MCF 10A (cell line): ENCODE measurements around the gene STAG1. TPM values are rescaled to one million over a fixed set of nuclear protein-coding genes. Genes with fewer than 3 reads are reported as not detected.
"Not testable (repeated sequence)": the region's sequence is repeated elsewhere in the genome, so short reads cannot be mapped to it uniquely, and the experiment has no call there.

Experiments
- BruUV-seq: library from RNA; stranded (reverse); fragments of 400-500 nt; replicated peaks from 2 replicates; lab custom pipeline; 2021; lab: Mats Ljungman, UMichigan
- CTCF ChIA-PET: fragments of 300-600 bp; sonication (Branson Sonifier 250); formaldehyde crosslinking; extraction: SDS; loops from one replicate; lab custom pipeline; 2021; ENCODE audit warnings: antibody characterized with exemption, inconsistent platforms; lab: Yijun Ruan, JAX
- POLR2A ChIA-PET: fragments of 300-600, 350-650 bp; sonication (Branson Sonifier 250); formaldehyde crosslinking; extraction: SDS; loops from one replicate; lab custom pipeline; 2020; ENCODE audit warnings: antibody characterized with exemption, inconsistent platforms; lab: Yijun Ruan, JAX
- DNase-seq: peaks from one replicate; pipeline ENCODE4 v3.0.0-alpha.2; 2018; ENCODE audit not compliant: unreplicated experiment
- H3K27ac Mint-ChIP-seq: one replicate; pipeline ENCODE4 v1.8.0; 2022; ENCODE audit warnings: mild to moderate bottlenecking, low read depth, mixed read lengths; ENCODE audit not compliant: unreplicated experiment
- H3K27me3 Mint-ChIP-seq: one replicate; pipeline ENCODE4 v1.8.0; 2022; ENCODE audit warnings: mixed read lengths; ENCODE audit not compliant: insufficient read depth, unreplicated experiment
- H3K36me3 Mint-ChIP-seq: one replicate; pipeline ENCODE4 v1.8.0; 2022; ENCODE audit warnings: mild to moderate bottlenecking, moderate library complexity, mixed read lengths; ENCODE audit not compliant: insufficient read depth, unreplicated experiment
- H3K4me1 Mint-ChIP-seq: one replicate; pipeline ENCODE4 v1.8.0; 2022; ENCODE audit warnings: mixed read lengths; ENCODE audit not compliant: insufficient read depth, unreplicated experiment
- H3K4me3 Mint-ChIP-seq: one replicate; pipeline ENCODE4 v1.8.0; 2022; ENCODE audit warnings: mild to moderate bottlenecking, moderate library complexity, mixed read lengths; ENCODE audit not compliant: unreplicated experiment
- H3K9me3 Mint-ChIP-seq: one replicate; pipeline ENCODE4 v1.8.0; 2022; ENCODE audit warnings: mixed read lengths; ENCODE audit not compliant: unreplicated experiment
- intact Hi-C: fragments of 100-400 bp; cut with micrococcal nuclease; formaldehyde crosslinking; loops from 2 replicates; pipeline ENCODE4 v1.14.1; 2022
- total RNA-seq: library from RNA; stranded (reverse); gene quantifications from 2 replicates; pipeline ENCODE4 v1.2.3, GENCODE V29; 2022
- TF ChIP-seq, protein P1 (sequence below): fragments of 200-600 bp; IDR thresholded peaks from one replicate; pipeline ENCODE4 v1.8.0; 2022; ENCODE audit warnings: antibody characterized with exemption, mild to moderate bottlenecking; ENCODE audit not compliant: unreplicated experiment

STAG1 gene
- total RNA-seq, 1 experiment from 2014 or later, result 34.3 TPM

DNA sequence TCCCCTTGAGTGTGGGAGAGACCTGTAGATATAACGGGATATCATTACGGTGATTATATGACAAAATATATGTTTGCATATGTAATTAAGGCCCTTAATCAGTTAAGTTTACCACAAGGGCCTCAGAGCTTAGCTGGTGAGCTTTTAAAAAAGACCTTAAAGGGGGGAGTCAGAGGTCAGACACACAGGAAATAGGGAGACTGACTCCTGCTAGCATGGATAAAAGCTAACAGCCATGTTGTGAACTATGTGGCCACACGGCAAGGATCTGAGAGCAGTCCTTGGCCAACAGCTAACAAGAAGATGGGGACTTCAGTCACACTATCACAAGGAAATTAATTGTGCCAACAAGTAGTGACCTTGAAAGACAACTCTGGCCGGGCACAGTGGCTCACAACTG is 3.1 kb downstream of the STAG1 start:
- Mint-ChIP-seq H3K36me3 (peaks cover 5% of the 10 kb centered on the region), H3K9me3 (no peaks in the 10 kb centered on the region), H3K4me3 (peak overlapping the region; percentile 79), H3K27me3 (no peaks in the 10 kb centered on the region), H3K27ac (peak overlapping the region; percentile 97), H3K4me1 (peaks cover 12% of the 10 kb centered on the region)
- ChIA-PET POLR2A (interaction anchor here (0.6 to 1.4 kb wide), 6 partner anchors 8 to 553 kb away, joined by 3 to 5 read pairs (median 4); partner anchors contain the start of gene MSL2), CTCF (interaction anchor here (0.7 to 1.4 kb wide), 4 partner anchors 19 to 675 kb away, joined by 3 to 10 read pairs (median 3); no protein-coding TSS in a partner anchor)
- DNase-seq, result no peak
- BruUV-seq, result no TSS peak
- TF ChIP-seq, protein P1, sequence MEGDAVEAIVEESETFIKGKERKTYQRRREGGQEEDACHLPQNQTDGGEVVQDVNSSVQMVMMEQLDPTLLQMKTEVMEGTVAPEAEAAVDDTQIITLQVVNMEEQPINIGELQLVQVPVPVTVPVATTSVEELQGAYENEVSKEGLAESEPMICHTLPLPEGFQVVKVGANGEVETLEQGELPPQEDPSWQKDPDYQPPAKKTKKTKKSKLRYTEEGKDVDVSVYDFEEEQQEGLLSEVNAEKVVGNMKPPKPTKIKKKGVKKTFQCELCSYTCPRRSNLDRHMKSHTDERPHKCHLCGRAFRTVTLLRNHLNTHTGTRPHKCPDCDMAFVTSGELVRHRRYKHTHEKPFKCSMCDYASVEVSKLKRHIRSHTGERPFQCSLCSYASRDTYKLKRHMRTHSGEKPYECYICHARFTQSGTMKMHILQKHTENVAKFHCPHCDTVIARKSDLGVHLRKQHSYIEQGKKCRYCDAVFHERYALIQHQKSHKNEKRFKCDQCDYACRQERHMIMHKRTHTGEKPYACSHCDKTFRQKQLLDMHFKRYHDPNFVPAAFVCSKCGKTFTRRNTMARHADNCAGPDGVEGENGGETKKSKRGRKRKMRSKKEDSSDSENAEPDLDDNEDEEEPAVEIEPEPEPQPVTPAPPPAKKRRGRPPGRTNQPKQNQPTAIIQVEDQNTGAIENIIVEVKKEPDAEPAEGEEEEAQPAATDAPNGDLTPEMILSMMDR, result no peak
- intact Hi-C loops, result no loop called here

DNA sequence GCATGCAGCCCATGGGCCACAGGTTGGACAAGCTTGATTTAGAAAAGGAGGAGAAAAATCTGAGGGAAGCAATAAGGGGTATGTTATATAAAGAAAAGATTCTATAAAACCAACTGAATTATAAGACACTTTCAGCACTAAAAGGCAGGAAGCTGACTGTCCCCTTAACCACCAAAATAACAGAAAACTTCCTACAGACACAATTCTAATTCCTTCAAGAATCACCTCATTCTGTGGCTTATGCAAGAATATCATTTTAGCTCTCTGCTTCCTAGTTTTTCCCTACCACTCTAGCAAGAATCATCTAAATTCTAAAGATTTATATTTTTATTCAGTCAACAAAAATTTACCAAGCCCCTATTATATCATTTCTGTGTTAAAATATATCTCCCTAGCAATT is 6.3 kb downstream of the STAG1 start:
- TF ChIP-seq, protein P1, result no peak
- BruUV-seq, result no TSS peak

DNA sequence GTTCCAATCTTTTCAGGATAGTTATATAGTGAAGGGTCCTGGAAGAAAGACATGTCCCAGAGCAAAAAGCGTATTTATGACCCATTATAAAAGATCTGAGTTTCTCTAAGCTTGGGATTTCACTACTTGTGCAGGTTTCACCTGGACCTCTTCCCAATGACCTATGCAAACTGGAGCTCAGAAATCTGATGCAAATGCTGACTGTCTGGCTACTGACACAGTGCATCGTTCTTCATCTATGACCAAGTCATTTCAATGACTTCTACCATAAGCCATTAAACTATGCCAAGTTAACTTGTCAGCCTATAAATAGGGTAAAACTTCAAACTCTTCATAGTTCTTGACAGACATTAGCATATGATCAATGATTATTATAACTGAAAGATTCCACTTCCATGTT is 11.1 kb downstream of the STAG1 start:
- no TSS peak for BruUV-seq
- ChIA-PET POLR2A (interaction anchor here (1.0 to 1.8 kb wide), 3 partner anchors 9 to 12 kb away, joined by 4 to 8 read pairs (median 4); no protein-coding TSS in a partner anchor), CTCF (interaction anchor here (0.6 to 1.6 kb wide), 5 partner anchors 36 to 1931 kb away, joined by 3 to 5 read pairs (median 3); no protein-coding TSS in a partner anchor)
- no peaks in the 10 kb centered on the region for H3K9me3 Mint-ChIP-seq
- peaks cover 21% of the 10 kb centered on the region for H3K4me1 Mint-ChIP-seq
- H3K27ac Mint-ChIP-seq, result no peak overlapping the region
- DNase-seq, result no peak
- intact Hi-C loops, result no loop called here
- no peaks in the 10 kb centered on the region for H3K27me3 Mint-ChIP-seq
- H3K4me3 Mint-ChIP-seq, result no peak overlapping the region
- TF ChIP-seq, protein P1, result no peak
- peaks cover 5% of the 10 kb centered on the region for H3K36me3 Mint-ChIP-seq

More for the DNA sequence above, 6.3 kb downstream of the STAG1 start:
- intact Hi-C loops, result no loop called here
- CTCF ChIA-PET, result interaction anchor here (0.6 to 1.3 kb wide), 5 partner anchors 23 to 667 kb away, joined by 3 to 4 read pairs (median 3); no protein-coding TSS in a partner anchor
- Mint-ChIP-seq H3K4me1 (peaks cover 16% of the 10 kb centered on the region), H3K4me3 (no peak overlapping the region), H3K36me3 (no peaks in the 10 kb centered on the region), H3K9me3 (no peaks in the 10 kb centered on the region), H3K27ac (peak overlapping the region; percentile 61), H3K27me3 (no peaks in the 10 kb centered on the region)
- POLR2A ChIA-PET, result interaction anchor here (0.6 to 1.7 kb wide), 2 partner anchors 10 to 436 kb away, joined by 3 to 4 read pairs; no protein-coding TSS in a partner anchor
- DNase-seq, result no peak

DNA sequence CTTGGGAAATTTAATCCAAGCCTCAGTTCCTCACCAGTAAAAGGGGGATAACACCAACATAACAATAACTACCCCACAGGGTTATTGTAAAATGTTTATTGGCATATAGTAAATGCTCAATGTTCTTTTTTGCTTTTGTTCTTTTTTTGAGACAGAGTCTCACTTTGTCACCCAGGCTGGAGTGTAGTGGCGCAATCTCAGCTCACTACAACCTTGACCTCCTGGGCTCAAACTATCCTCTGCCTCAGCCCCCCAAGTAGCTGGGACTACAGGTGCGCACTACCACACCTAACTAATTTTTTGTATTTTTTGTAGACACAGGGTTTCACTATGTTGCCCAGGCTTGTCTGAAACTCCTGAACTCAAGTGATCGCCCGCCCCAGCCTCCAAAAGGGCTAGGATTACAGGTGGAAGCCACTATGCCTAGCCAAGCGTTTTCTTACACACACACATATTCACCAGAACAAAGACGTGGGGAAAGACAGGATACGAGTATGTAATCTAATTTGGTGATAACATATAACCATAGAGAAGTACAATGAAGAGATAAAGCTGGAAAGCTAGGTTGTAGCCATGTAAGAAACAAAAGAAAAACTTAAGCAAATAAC is 11.7 kb downstream of the STAG1 start:
- H3K9me3 Mint-ChIP-seq, result no peaks in the 10 kb centered on the region
- H3K27ac Mint-ChIP-seq, result no peak overlapping the region
- no TSS peak for BruUV-seq
- no peaks in the 10 kb centered on the region for H3K27me3 Mint-ChIP-seq
- DNase-seq, result no peak
- no peak overlapping the region for H3K4me3 Mint-ChIP-seq
- CTCF ChIA-PET, result interaction anchor here (0.6 to 2.3 kb wide), 5 partner anchors 12 to 349 kb away, joined by 3 to 10 read pairs (median 5); partner anchors contain the start of gene STAG1
- TF ChIP-seq, protein P1, result no peak
- peaks cover 21% of the 10 kb centered on the region for H3K4me1 Mint-ChIP-seq
- POLR2A ChIA-PET, result interaction anchor here (1.0 to 1.8 kb wide), 2 partner anchors 9 to 10 kb away, joined by 4 to 8 read pairs; no protein-coding TSS in a partner anchor
- intact Hi-C loops, result no loop called here
- peaks cover 5% of the 10 kb centered on the region for H3K36me3 Mint-ChIP-seq

DNA sequence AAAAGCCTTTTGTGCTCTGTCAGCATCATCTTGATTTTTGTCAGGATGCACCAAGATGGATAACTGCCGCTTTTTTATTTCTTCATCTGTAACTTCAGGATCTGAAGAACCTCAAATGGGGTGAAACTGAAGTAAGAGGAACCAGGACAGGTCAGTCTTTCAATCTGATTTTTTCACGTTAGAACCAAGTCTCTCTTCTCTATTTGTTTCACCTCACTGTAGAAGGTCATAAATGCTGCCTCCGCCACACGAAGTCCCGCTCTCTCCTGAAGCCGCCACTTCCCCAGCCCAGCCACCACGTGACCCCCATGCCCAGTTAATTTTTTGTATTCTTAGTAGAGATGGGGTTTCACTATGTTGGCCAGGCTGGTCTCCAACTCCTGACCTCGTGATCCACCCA is 15.2 kb downstream of the STAG1 start:
- H3K36me3 Mint-ChIP-seq, BruUV-seq, H3K27ac Mint-ChIP-seq, H3K4me3 Mint-ChIP-seq, H3K27me3 Mint-ChIP-seq, intact Hi-C loops, DNase-seq, POLR2A ChIA-PET, H3K9me3 Mint-ChIP-seq: not testable (repeated sequence)
- peaks cover 17% of the 10 kb centered on the region for H3K4me1 Mint-ChIP-seq
- CTCF ChIA-PET, result interaction anchor here (1.0 kb wide), 1 partner anchor 662 kb away, joined by 3 read pairs; no protein-coding TSS in a partner anchor
